ENCODE results near the gene CNIH2. TPM values are rescaled to one million over a fixed set of nuclear protein-coding genes. Genes with fewer than 3 reads are reported as not detected.

Gene CNIH2
- total and polyA plus RNA-seq, 2 of the 13 experiments (the other 11 are each of a cell fraction or from before 2014, with no cell fraction given) = 0.60 to 0.69 TPM

DNA sequence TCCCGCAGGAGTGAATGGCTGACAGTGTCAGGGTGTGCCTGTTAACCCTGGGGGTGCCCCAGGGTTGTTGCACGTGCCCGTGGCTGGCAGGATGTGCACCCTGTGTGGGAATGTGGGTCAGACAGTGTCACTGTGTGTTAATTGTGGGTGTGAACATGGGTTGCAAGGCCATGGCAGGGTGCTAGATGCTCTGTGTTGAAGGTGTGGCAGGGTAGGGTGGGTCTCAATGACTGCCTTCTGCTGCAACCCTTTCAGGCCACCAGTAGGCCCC, 50.0 kb downstream of the CNIH2 start (continued):
- TF ChIP-seq ZNF761 (CRISPR knock-in tag; conservative IDR thresholded peaks at IDR 0.05) (0 out of 2 replicates have a peak, but pooled peaks have one; percentile 17), ZNF292 (CRISPR knock-in tag; IDR thresholded peaks at IDR 0.05; ENCODE audit: borderline replicate concordance, low read depth) (0 out of 2 replicates have a peak, but pooled peaks have one; percentile 40)
- TF ChIP-seq, protein P1, sequence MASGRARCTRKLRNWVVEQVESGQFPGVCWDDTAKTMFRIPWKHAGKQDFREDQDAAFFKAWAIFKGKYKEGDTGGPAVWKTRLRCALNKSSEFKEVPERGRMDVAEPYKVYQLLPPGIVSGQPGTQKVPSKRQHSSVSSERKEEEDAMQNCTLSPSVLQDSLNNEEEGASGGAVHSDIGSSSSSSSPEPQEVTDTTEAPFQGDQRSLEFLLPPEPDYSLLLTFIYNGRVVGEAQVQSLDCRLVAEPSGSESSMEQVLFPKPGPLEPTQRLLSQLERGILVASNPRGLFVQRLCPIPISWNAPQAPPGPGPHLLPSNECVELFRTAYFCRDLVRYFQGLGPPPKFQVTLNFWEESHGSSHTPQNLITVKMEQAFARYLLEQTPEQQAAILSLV (CRISPR knock-in tag; IDR thresholded peaks at IDR 0.05; ENCODE audit: borderline replicate concordance) = no peak
- TF ChIP-seq, protein P2, sequence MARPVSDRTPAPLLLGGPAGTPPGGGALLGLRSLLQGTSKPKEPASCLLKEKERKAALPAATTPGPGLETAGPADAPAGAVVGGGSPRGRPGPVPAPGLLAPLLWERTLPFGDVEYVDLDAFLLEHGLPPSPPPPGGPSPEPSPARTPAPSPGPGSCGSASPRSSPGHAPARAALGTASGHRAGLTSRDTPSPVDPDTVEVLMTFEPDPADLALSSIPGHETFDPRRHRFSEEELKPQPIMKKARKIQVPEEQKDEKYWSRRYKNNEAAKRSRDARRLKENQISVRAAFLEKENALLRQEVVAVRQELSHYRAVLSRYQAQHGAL (CRISPR knock-in tag; IDR thresholded peaks at IDR 0.05; ENCODE audit: not compliant biosample characterization) = no peak

GRCh38 chr11:66328302-66329144, 50.5 kb downstream of the CNIH2 start:
- peak overlapping the region; percentile 100 for H3K4me2 ChIP-seq (ENCODE audit: low read depth, low read length)
- H3K9me3 ChIP-seq (ENCODE audit: low read length) = no peaks in the 10 kb centered on the region
- peaks cover 0 to 17% of the 10 kb centered on the region in 2 experiments; a peak in 3 of 5 replicates for H3K27me3 ChIP-seq (ENCODE audit: control insufficient read depth in 1 of 2, insufficient read depth in 2 of 2, low read length in 2 of 2)
- in situ Hi-C loops (cut with HindIII; ENCODE audit: extremely low pct_ligation_motif_present, low pct_unique_long_range_greater_than_20kb) (loop anchor here (5.0 kb wide), 1 partner anchor 36 kb away; the partner anchor contains the start of gene TMEM151A), intact Hi-C loops (cut with micrococcal nuclease; ENCODE audit: unreplicated experiment) (loop anchor here (1.0 to 5.0 kb wide), 2 partner anchors 17 to 546 kb away; partner anchors contain the start of gene AP5B1)
- FAIRE-seq = peak; percentile 73
- BruUV-seq (replicated peaks) = no TSS peak
- DNase-seq (ENCODE audit: low spot score) = peak; percentile 71
- H3K4me1 ChIP-seq (ENCODE audit: insufficient read depth, low read length) = peaks cover 57% of the 10 kb centered on the region
- peak; percentile 85 for ATAC-seq
- POLR2A ChIA-PET = interaction anchor here (0.9 to 4.0 kb wide), 3 partner anchors 12 to 39 kb away, joined by 3 to 35 read pairs (median 3); partner anchors contain the start of genes CD248 and YIF1A
- H3K36me3 ChIP-seq (replicated peaks in 1 of 2; ENCODE audit: control insufficient read depth in 1 of 2, insufficient read depth in 2 of 2, low read length in 2 of 2) = no peaks in the 10 kb centered on the region
- H3K4me3 ChIP-seq (replicated peaks in 1 of 3; ENCODE audit: insufficient read depth in 1 of 3, low read depth in 2 of 3, low read length in 3 of 3) = peak overlapping the region; percentile 36 to 76 (median 47)
- H4K20me1 ChIP-seq (ENCODE audit: insufficient read depth, low read length) = no peaks in the 10 kb centered on the region
- no peaks in the 10 kb centered on the region for H3K79me2 ChIP-seq (ENCODE audit: insufficient read depth, low read length)
- H3K9ac ChIP-seq (ENCODE audit: insufficient read depth, low read depth, low read length) = peak overlapping the region; percentile 53
- H3K27ac ChIP-seq (ENCODE audit: extremely low read length, insufficient read depth, low read length) = peak overlapping the region; percentile 45
- H2AFZ ChIP-seq (ENCODE audit: low read length) = peak overlapping the region; percentile 79
- 2% methylated on average over 11 of the region's 19 CpGs for WGBS (ENCODE audit: low lambda C conversion rate)
- CTCF ChIA-PET (ENCODE audit: low intra/inter-chr PET ratio, low total read pairs) = interaction anchor here (1.0 to 3.4 kb wide), 6 partner anchors 8 to 106 kb away, joined by 3 to 68 read pairs (median 6); no protein-coding TSS in a partner anchor
- TF ChIP-seq ZNF816 (CRISPR knock-in tag; IDR thresholded peaks at IDR 0.05; ENCODE audit: borderline replicate concordance) = no peak
- TF ChIP-seq ZNF331 (CRISPR knock-in tag; IDR thresholded peaks at IDR 0.05) = peak; percentile 89; the same call in 1 of the 2 replicates
- TF ChIP-seq JUND (CRISPR knock-in tag; IDR thresholded peaks at IDR 0.05) = peak; percentile 12; the same call in 1 of the 2 replicates
- TF ChIP-seq, protein P3, sequence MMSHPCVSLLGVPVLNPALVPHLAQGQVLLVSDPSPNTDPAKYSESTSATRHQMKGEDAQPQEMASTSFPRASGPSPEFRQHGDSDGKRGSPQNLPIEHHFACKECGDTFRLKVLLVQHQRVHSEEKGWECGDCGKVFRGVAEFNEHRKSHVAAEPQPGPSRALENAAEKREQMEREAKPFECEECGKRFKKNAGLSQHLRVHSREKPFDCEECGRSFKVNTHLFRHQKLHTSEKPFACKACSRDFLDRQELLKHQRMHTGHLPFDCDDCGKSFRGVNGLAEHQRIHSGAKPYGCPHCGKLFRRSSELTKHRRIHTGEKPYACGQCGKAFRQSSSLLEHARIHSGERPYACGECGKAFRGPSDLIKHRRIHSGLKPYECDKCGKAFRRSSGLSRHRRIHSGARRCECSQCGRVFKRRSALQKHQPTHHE (CRISPR knock-in tag; IDR thresholded peaks at IDR 0.05; ENCODE audit: borderline replicate concordance) = no peak
- no peak for TF ChIP-seq RBM39 (IDR thresholded peaks at IDR 0.05; ENCODE audit: low read depth, low read length, poor library complexity, severe bottlenecking)
- TF ChIP-seq ZNF503 (CRISPR knock-in tag; IDR thresholded peaks at IDR 0.05) = no peak
- no peak for TF ChIP-seq PAF1 (CRISPR knock-in tag; IDR thresholded peaks at IDR 0.05)
- TF ChIP-seq CHCHD3 (CRISPR knock-in tag; IDR thresholded peaks at IDR 0.05) = no peak
- no peak for TF ChIP-seq NCOA1 (CRISPR knock-in tag; IDR thresholded peaks at IDR 0.05)
- TF ChIP-seq ZSCAN20 (CRISPR knock-in tag; IDR thresholded peaks at IDR 0.05; ENCODE audit: borderline replicate concordance) = no peak
- TF ChIP-seq ZKSCAN8 (CRISPR knock-in tag; IDR thresholded peaks at IDR 0.05; ENCODE audit: borderline replicate concordance) = peak; percentile 72
- no peak for TF ChIP-seq TBX3 (IDR thresholded peaks at IDR 0.05; ENCODE audit: borderline replicate concordance)

Data from HepG2 (cell line).